Measurements from ENCODE around the gene NTNG2. TPM values are rescaled to one million over a fixed set of nuclear protein-coding genes. Genes with fewer than 3 reads are reported as not detected.

Gene NTNG2
- polyA plus RNA-seq, 1 experiment = 0.74 TPM

DNA sequence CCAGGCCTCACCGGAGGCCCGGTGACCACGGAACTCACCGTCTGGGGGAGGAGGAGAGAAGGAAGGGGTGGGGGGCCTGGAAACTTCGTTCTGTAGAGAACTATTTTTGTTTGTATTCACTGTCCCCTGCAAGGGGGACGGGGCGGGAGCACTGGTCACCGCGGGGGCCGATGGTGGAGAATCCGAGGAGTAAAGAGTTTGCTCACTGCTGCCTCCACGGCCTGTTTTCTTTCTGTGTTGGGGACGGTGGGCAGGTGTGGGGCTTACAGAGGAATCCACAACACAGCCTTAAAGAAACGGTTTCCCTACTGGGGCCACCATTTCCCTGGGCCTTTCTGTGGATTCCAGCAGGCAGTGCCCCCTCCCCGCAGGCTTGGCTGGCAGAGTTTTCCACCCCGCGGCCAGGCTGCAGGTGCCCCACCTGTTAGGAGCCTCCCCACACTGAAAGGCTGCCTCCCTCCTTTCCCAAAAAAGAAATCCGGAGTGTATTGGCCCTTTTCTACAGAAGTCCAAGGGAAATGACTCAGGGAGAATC, 80.8 kb downstream of the NTNG2 start:
- TF ChIP-seq, protein P1, sequence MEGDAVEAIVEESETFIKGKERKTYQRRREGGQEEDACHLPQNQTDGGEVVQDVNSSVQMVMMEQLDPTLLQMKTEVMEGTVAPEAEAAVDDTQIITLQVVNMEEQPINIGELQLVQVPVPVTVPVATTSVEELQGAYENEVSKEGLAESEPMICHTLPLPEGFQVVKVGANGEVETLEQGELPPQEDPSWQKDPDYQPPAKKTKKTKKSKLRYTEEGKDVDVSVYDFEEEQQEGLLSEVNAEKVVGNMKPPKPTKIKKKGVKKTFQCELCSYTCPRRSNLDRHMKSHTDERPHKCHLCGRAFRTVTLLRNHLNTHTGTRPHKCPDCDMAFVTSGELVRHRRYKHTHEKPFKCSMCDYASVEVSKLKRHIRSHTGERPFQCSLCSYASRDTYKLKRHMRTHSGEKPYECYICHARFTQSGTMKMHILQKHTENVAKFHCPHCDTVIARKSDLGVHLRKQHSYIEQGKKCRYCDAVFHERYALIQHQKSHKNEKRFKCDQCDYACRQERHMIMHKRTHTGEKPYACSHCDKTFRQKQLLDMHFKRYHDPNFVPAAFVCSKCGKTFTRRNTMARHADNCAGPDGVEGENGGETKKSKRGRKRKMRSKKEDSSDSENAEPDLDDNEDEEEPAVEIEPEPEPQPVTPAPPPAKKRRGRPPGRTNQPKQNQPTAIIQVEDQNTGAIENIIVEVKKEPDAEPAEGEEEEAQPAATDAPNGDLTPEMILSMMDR (IDR thresholded peaks at IDR 0.05; ENCODE audit: insufficient read depth, low read depth, low read length) = no peak
- Histone ChIP-seq H3K36me3 (ENCODE audit: control insufficient read depth, insufficient read depth, low read length) (no peaks in the 10 kb centered on the region), H3K27me3 (ENCODE audit: control insufficient read depth, insufficient read depth, low read length) (peaks cover 31% of the 10 kb centered on the region), H3K4me3 (ENCODE audit: low read depth, low read length) (peak overlapping the region; percentile 51)
- DNase-seq (ENCODE audit: low read depth) = no peak
- CTCF ChIA-PET = interaction anchor here (0.8 kb wide), 2 partner anchors 24 to 426 kb away, joined by 3 read pairs; no protein-coding TSS in a partner anchor
- POLR2A ChIA-PET = no interaction called here

DNA sequence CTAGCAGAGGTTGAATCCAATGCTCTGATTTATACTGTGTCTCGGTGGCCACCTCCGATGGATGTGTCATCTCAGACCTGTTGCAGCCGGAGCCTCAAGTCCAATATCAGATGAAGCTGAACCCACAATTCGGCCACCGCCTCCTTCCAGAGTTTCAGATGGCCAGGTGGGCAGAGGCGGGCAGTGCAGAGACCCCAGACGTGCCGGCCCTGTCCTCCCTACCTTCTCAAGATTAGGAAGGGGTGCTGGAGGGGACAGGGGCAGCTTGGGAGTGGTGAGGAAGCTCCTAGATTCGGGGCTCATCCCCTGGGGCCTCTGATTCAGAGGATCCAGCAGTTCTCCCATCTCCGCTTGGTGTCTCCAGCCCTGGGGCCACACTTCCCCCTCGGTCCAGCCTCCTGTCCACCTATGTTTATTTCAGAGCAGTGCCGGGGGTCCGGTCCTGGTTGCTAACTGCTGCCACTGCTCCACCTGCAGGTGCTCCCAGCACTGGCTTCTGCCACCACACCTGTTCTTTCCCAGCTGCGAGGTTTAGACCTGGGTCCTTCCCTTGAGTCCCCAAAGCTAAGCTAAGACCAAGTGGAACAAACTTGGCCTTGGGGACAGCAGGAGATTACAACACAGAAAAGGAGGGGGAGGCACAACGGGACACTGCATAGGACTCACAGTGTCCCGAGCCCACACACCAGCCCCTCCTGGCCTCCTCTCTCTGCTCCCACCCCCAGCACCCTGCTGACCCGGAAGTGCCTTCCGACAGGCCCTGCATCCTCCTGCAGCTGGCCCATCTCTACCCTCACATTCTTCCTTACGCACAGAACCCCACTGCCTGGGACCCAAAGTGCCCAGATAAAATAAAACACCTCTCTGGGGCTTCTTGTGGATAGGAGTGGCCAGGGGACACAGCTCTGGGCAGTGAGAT, 81.6 kb downstream of the NTNG2 start:
- ChIA-PET POLR2A (no interaction called here), CTCF (interaction anchor here (0.8 to 1.0 kb wide), 3 partner anchors 10 to 427 kb away, joined by 3 to 8 read pairs (median 3); no protein-coding TSS in a partner anchor)
- no peaks in the 10 kb centered on the region for H3K36me3 ChIP-seq (ENCODE audit: control insufficient read depth, insufficient read depth, low read length)
- H3K27me3 ChIP-seq (ENCODE audit: control insufficient read depth, insufficient read depth, low read length) = peaks cover 30% of the 10 kb centered on the region
- TF ChIP-seq, protein P1 (IDR thresholded peaks at IDR 0.05; ENCODE audit: insufficient read depth, low read depth, low read length) = no peak
- no peak overlapping the region for H3K4me3 ChIP-seq (ENCODE audit: low read depth, low read length)
- no peak for DNase-seq (ENCODE audit: low read depth)

DNA sequence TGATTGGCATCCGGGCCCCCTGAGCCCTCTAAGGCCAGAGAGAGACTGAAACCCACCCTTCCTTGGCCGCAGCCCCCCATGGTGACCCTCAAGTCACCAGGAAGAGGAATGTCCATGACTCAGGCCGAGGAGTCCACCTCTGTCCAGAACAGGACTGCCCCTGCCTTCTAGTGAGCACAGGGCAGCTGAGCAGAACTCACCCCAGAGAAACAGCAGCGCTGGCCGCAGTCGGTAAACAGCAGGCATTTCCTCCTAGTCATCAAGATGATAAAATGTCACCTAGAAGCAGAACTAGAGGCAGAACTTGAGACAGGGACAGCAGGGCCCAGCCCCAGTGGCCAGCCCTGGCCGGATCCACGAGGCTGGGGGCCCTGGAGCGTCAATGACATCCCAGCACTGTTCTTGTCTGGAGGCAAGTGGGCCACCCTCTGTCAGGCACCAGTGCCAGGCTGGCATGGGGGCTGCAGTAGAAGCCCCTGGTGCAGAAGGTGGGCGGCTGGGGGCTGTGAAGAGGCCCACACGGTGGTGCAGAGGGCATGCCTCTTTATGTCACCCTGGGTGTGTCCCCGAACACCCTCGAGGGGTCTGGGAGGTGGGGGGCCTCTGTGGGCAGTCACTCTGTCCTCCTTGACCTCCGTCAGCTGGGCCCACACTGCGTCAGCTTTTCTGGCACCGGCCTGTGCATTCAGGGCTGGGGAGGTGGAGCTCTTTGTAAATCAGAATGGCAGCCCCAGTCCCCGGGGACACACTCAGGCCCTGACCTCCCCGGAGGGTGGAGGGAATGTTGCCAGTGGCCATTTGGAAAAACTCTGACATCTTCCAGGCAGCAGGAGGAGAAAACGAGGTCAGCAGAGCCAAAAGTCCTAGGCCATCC, 83.0 kb downstream of the NTNG2 start:
- no peak for DNase-seq (ENCODE audit: low read depth)
- ChIA-PET CTCF (interaction anchor here (0.6 to 13.2 kb wide), 5 partner anchors 7 to 705 kb away, joined by 3 to 194 read pairs (median 3); no protein-coding TSS in a partner anchor), POLR2A (no interaction called here)
- Histone ChIP-seq H3K36me3 (ENCODE audit: control insufficient read depth, insufficient read depth, low read length) (no peaks in the 10 kb centered on the region), H3K4me3 (ENCODE audit: low read depth, low read length) (no peak overlapping the region), H3K27me3 (ENCODE audit: control insufficient read depth, insufficient read depth, low read length) (peaks cover 27% of the 10 kb centered on the region)
- TF ChIP-seq, protein P1 (IDR thresholded peaks at IDR 0.05; ENCODE audit: insufficient read depth, low read depth, low read length) = no peak

DNA sequence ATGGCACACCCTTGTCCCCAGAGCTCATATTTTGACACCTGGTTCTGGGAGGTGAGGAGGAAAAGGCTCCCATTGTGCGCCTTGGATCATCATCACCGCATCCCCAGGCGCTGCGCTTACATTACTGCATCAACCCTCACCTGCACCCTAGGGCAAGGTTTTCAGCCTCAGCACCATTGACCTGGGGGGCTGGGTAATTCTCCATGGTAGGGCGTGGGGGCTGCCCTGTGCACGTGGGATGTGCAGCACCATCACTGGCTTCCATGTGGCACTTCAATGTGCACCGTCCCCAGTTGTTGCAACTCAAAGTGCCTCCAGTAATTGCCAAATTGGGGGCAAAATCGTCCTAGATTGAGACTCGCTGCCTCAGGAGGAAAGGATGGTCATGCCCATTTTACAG, 83.6 kb downstream of the NTNG2 start:
- Histone ChIP-seq H3K27me3 (ENCODE audit: control insufficient read depth, insufficient read depth, low read length) (peaks cover 21% of the 10 kb centered on the region), H3K4me3 (ENCODE audit: low read depth, low read length) (no peak overlapping the region), H3K36me3 (ENCODE audit: control insufficient read depth, insufficient read depth, low read length) (no peaks in the 10 kb centered on the region)
- no peak for DNase-seq (ENCODE audit: low read depth)
- TF ChIP-seq, protein P1 (IDR thresholded peaks at IDR 0.05; ENCODE audit: insufficient read depth, low read depth, low read length) = no peak
- ChIA-PET POLR2A (no interaction called here), CTCF (interaction anchor here (0.8 to 13.2 kb wide), 4 partner anchors 8 to 485 kb away, joined by 3 to 194 read pairs (median 17); no protein-coding TSS in a partner anchor)
